ENCODE data around the gene MUC12.

GRCh38 chr7:100951172-100951571, 18.2 kb upstream of the MUC12 start:
- TF ChIP-seq CTCF (IDR thresholded peaks at IDR 0.05): no peak
- no peak for TF ChIP-seq POLR2A (IDR thresholded peaks at IDR 0.05)

Data from thyroid gland (tissue), 4 donors.